Stimulated activated CD4-positive, alpha-beta T cell treated with anti-CD3 and anti-CD28 coated beads, Interleukin-4, amount 100 ng/mL, for 1 hour (primary cell): ENCODE results near the gene MMP13.
"Not testable (repeated sequence)": the region's sequence is repeated elsewhere in the genome, so short reads cannot be mapped to it uniquely, and the experiment has no call there.

ENCODE experiments used
- DNase-seq: peaks from one replicate; pipeline ENCODE4 v3.0.0-alpha.2; 2020

The MMP13 gene

GRCh38 chr11:102955624-102956023 is at the start of gene MMP13:
TSS of gene MMP13 (minus strand) at chr11:102955732. CDS start at chr11:102955705, 27 bp downstream.
- DNase-seq: no peak

GRCh38 chr11:103004234-103004633 is 48.7 kb upstream of the MMP13 start:
- not testable (repeated sequence) for DNase-seq

GRCh38 chr11:102994105-102994504 is 38.6 kb upstream of the MMP13 start:
- no peak for DNase-seq

GRCh38 chr11:102991776-102992175 is 36.2 kb upstream of the MMP13 start:
- DNase-seq: no peak

GRCh38 chr11:102990145-102990544 is 34.6 kb upstream of the MMP13 start:
- DNase-seq: no peak

GRCh38 chr11:102989379-102990047 is 34.0 kb upstream of the MMP13 start:
- no peak for DNase-seq

- no peak for DNase-seq
Observed at GRCh38 chr11:102986815-102987214, 31.3 kb upstream of the MMP13 start.

- no peak for DNase-seq
Observed at GRCh38 chr11:102985850-102986249, 30.3 kb upstream of the MMP13 start.

GRCh38 chr11:102983486-102983885 is 28.0 kb upstream of the MMP13 start:
- DNase-seq: no peak

- no peak for DNase-seq
Observed at GRCh38 chr11:102981324-102981910, 25.9 kb upstream of the MMP13 start.

- no peak for DNase-seq
Observed at GRCh38 chr11:102974552-102975280, 19.2 kb upstream of the MMP13 start.

- DNase-seq: not testable (repeated sequence)
Observed at GRCh38 chr11:102973698-102974097, 18.2 kb upstream of the MMP13 start.

- no peak for DNase-seq
Observed at GRCh38 chr11:102972853-102973252, 17.3 kb upstream of the MMP13 start.

GRCh38 chr11:102971766-102972165 is 16.2 kb upstream of the MMP13 start:
- DNase-seq: no peak

- no peak for DNase-seq
Observed at GRCh38 chr11:102967497-102967896, 12.0 kb upstream of the MMP13 start.

GRCh38 chr11:102966011-102966410 is 10.5 kb upstream of the MMP13 start:
- no peak for DNase-seq

- DNase-seq: no peak
Observed at GRCh38 chr11:102964867-102965266, 9.3 kb upstream of the MMP13 start.

GRCh38 chr11:102957953-102958352 is 2.4 kb upstream of the MMP13 start:
- no peak for DNase-seq

- no peak for DNase-seq
Observed at GRCh38 chr11:102950622-102951081, 4.9 kb downstream of the MMP13 start.

GRCh38 chr11:102946237-102946636 is 9.3 kb downstream of the MMP13 start:
- DNase-seq: no peak

- peak; percentile 7 for DNase-seq
Observed at GRCh38 chr11:102940714-102941588, 14.6 kb downstream of the MMP13 start.

GRCh38 chr11:102936864-102937509 is 18.5 kb downstream of the MMP13 start:
- DNase-seq: no peak
